Fibroblast of lung (primary cell): ENCODE data around the gene PIWIL4.

Source experiments
- EZH2 ChIP-seq: IDR thresholded peaks from 2 replicates; pipeline ENCODE4 v1.5.1; 2012; ENCODE audit warnings: low read length, control low read depth, mild to moderate bottlenecking; ENCODE audit errors: missing control alignments
- TF ChIP-seq, protein P1 (sequence below), 2 donors: IDR thresholded peaks in 1 of 2; conservative IDR thresholded peaks in 1 of 2; 1 replicate in 1 of 2; 2 replicates in 1 of 2; pipeline ENCODE4 v1.5.1; 2011 to 2012; ENCODE audit warnings: low read length in 2 of 2, control low read depth in 1 of 2, inconsistent platforms in 1 of 2, low read depth in 1 of 2, mild to moderate bottlenecking in 1 of 2

DNA sequence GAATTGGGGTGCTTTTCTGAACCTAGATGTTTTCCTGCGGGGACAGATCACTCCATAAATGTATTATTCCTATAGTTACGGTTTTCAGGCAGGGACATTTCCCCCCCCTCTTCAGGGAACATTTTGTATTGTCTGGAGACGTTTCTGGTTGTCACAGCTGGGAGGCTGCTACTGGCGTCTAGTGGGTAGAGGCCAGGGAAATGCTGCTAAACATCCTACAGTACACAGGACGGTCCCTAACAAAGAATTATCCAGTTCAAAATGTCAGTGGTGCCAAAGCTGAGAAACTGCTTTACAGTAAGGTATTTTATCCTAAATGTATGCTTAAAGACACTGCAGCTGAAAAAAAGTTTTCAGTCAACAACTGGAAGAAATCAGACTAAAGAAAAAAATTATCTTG, 19.4 kb downstream of the PIWIL4 start:
- TF ChIP-seq, protein P1, sequence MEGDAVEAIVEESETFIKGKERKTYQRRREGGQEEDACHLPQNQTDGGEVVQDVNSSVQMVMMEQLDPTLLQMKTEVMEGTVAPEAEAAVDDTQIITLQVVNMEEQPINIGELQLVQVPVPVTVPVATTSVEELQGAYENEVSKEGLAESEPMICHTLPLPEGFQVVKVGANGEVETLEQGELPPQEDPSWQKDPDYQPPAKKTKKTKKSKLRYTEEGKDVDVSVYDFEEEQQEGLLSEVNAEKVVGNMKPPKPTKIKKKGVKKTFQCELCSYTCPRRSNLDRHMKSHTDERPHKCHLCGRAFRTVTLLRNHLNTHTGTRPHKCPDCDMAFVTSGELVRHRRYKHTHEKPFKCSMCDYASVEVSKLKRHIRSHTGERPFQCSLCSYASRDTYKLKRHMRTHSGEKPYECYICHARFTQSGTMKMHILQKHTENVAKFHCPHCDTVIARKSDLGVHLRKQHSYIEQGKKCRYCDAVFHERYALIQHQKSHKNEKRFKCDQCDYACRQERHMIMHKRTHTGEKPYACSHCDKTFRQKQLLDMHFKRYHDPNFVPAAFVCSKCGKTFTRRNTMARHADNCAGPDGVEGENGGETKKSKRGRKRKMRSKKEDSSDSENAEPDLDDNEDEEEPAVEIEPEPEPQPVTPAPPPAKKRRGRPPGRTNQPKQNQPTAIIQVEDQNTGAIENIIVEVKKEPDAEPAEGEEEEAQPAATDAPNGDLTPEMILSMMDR (conservative IDR thresholded peaks at IDR 0.05 in 1 of 2, IDR thresholded peaks at IDR 0.05 in 1 of 2; ENCODE audit: low read depth in 1 of 2, low read length in 2 of 2), result no peak
- TF ChIP-seq EZH2, result no peak
